ENCODE data around the gene SNX17. TPM values are rescaled to one million over a fixed set of nuclear protein-coding genes. Genes with fewer than 3 reads are reported as not detected.

SNX17 gene
- total RNA-seq, 4 donors from 2014 or later: 59.8 to 99.3 (median 73.9) TPM

GRCh38 chr2:27379383-27379835, 9.0 kb downstream of the SNX17 start:
- Histone ChIP-seq H3K36me3 (peaks cover 0 to 43% (median 21%) of the 10 kb centered on the region in 4 donors), H3K27ac (peak overlapping the region; percentile 90 to 95 (median 94)), H3K9me3 (no peaks in the 10 kb centered on the region), H3K27me3 (no peaks in the 10 kb centered on the region), H3K4me1 (peaks cover 8 to 25% (median 19%) of the 10 kb centered on the region in 4 donors), H3K4me3 (peak overlapping the region in 3 of 4 donors; percentile 77 to 81 (median 78))
- WGBS, 2 donors (ENCODE audit: low coverage in 1 of 2): 63 to 67% methylated on average over 2 of the region's 2 CpGs
- in situ Hi-C loops (cut with MboI; ENCODE audit: low pct_ligation_motif_present in 1 of 4, low pct_unique_long_range_greater_than_20kb in 1 of 4, low sequenced_read_pairs in 3 of 4) (no loop called here), intact Hi-C loops (cut with DNase I; ENCODE audit: low total_unique reads) (no loop called here)
- TF ChIP-seq CTCF (IDR thresholded peaks at IDR 0.05): no peak
- TF ChIP-seq EP300 (IDR thresholded peaks at IDR 0.05; ENCODE audit: low read depth): no peak
- TF ChIP-seq POLR2AphosphoS5 (IDR thresholded peaks at IDR 0.05): no peak
- TF ChIP-seq POLR2A (IDR thresholded peaks at IDR 0.05): no peak
- no peak for DNase-seq

GRCh38 chr2:27379836-27380625, 9.6 kb downstream of the SNX17 start:
- 0 to 2% methylated on average over 6 to 26 of the region's 35 CpGs for WGBS, 2 donors (ENCODE audit: low coverage in 1 of 2)
- TF ChIP-seq CTCF (IDR thresholded peaks at IDR 0.05) (no peak), EP300 (IDR thresholded peaks at IDR 0.05; ENCODE audit: low read depth) (no peak), POLR2AphosphoS5 (IDR thresholded peaks at IDR 0.05) (peak; percentile 3 to 61 (median 54)), POLR2A (IDR thresholded peaks at IDR 0.05) (peak; percentile 73)
- peaks cover 0 to 43% (median 21%) of the 10 kb centered on the region in 4 donors for H3K36me3 ChIP-seq

GRCh38 chr2:27380626-27381545, 10.5 kb downstream of the SNX17 start, which contains the start of gene ZNF513:
TSS of gene ZNF513 (minus strand) at chr2:27380734. CDS start at chr2:27380526, 208 bp downstream.
- TF ChIP-seq POLR2A (IDR thresholded peaks at IDR 0.05): peak; percentile 67
- no peak for TF ChIP-seq CTCF (IDR thresholded peaks at IDR 0.05)
- no peak for TF ChIP-seq EP300 (IDR thresholded peaks at IDR 0.05; ENCODE audit: low read depth)
- peak; percentile 81 to 92 (median 87) for TF ChIP-seq POLR2AphosphoS5 (IDR thresholded peaks at IDR 0.05)
- 26% methylated on average over 14 to 47 of the region's 67 CpGs for WGBS, 2 donors (ENCODE audit: low coverage in 1 of 2)
- Histone ChIP-seq H3K9me3 (no peaks in the 10 kb centered on the region), H3K27me3 (no peaks in the 10 kb centered on the region), H3K36me3 (peaks cover 0 to 40% (median 19%) of the 10 kb centered on the region in 4 donors), H3K27ac (peak within 1 kb of the TSS; percentile 90 to 95 (median 94)), H3K4me3 (peak within 1 kb of the TSS; percentile 45 to 81 (median 78)), H3K4me1 (peaks cover 8 to 25% (median 19%) of the 10 kb centered on the region in 4 donors)
- in situ Hi-C loops (cut with MboI; ENCODE audit: low pct_ligation_motif_present in 1 of 4, low pct_unique_long_range_greater_than_20kb in 1 of 4, low sequenced_read_pairs in 3 of 4): no loop called here
- intact Hi-C loops (cut with DNase I; ENCODE audit: low total_unique reads): loop anchor here (5.0 kb wide), 1 partner anchor 46 kb away; the partner anchor contains the start of gene NRBP1
- DNase-seq: peak; percentile 97

More at GRCh38 chr2:27379836-27380625, 9.6 kb downstream of the SNX17 start:
- Histone ChIP-seq H3K27ac (peak overlapping the region; percentile 90 to 95 (median 94)), H3K27me3 (no peaks in the 10 kb centered on the region), H3K4me3 (peak overlapping the region; percentile 45 to 81 (median 78)), H3K4me1 (peaks cover 8 to 25% (median 19%) of the 10 kb centered on the region in 4 donors), H3K9me3 (no peaks in the 10 kb centered on the region)
- intact Hi-C loops (cut with DNase I; ENCODE audit: low total_unique reads): loop anchor here (5.0 kb wide), 1 partner anchor 47 kb away; the partner anchor contains the start of gene NRBP1
- in situ Hi-C loops (cut with MboI; ENCODE audit: low pct_ligation_motif_present in 1 of 4, low pct_unique_long_range_greater_than_20kb in 1 of 4, low sequenced_read_pairs in 3 of 4): no loop called here
- peak; percentile 73 for DNase-seq

Measured in transverse colon (tissue), 4 donors.